Stimulated activated CD4-positive, alpha-beta T cell treated with anti-CD3 and anti-CD28 coated beads, Interleukin-2, amount 100 ng/mL, for 24 hours (primary cell): ENCODE data around the gene FAM3C.

Experiments
- DNase-seq, 2 donors: peaks; one replicate each; pipeline ENCODE4 v3.0.0-alpha.2; 2020

The FAM3C gene

DNA sequence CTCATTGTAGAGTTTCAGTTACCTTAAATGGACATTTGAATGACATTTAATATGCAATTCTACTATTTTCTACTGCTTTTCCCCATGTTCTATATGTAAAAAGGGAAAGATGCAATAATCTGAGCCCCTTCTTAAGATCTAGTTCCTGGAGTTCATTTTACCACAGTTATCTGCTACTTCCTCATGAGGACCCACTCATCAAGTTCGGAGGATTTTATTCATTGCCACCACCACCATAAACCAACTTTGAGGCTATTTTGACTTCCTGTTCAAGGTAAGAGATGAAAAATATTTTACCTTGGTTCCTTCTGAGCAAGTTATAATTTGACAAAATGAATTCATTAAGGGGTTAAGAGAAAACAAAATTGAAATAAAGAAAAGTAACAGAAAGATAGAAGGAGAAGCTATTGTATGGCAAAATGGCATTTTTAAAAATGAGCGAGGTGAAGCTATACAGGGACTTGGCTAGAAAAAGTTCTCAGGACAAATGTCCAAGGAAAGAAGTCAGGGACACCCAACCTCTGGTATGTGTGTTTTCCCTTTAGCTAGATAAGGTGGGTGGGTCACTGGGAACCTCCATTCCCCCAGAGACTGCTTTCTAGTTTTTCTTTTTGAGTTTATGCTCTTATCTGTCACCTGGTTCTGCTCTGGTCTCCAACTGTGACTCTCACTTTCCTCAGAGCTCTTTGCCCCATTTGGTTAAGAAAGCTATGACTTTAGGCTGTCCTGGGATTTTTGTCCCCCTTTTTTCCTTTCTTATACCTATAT, 14.9 kb upstream of the FAM3C start:
- DNase-seq, result no peak

DNA sequence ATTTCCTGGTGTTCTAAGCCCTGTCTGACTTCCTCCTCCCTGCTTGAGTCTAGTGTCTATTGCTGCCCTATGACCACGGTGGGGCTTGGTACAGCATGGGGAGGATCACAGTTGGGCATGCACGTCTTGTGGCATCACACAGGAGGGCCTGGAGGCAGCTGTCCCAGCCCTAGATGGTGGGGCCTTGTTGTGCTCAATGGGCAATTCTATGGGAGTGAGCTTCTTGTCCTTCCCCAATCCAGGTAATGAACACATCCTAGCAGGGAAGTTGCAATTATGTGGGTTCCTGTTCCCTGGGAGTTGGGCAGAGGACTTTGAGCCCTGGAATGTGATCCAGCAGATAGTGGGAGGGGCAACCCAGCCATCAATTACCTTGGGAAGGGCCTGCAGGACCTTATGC, 10.8 kb upstream of the FAM3C start:
- no peak for DNase-seq

DNA sequence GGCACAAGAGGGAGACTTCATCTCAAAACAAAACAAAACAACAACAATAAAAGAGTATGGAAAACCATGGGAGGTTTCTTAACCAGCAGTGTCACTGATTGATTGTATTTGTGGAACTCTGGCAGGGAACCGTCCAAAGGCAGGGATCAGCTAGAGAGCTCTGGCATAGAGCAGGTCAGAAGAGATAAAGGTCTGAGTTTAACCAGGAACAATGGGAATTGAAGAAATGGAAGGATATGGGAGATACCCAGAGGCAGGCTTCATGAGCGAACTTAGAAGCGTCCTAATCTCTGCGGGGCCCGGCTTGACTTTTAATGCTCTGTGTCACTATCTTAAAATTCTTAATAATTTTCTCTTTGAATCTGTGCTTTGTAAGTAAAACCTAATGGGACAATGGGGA, 10.4 kb upstream of the FAM3C start:
- no peak for DNase-seq

DNA sequence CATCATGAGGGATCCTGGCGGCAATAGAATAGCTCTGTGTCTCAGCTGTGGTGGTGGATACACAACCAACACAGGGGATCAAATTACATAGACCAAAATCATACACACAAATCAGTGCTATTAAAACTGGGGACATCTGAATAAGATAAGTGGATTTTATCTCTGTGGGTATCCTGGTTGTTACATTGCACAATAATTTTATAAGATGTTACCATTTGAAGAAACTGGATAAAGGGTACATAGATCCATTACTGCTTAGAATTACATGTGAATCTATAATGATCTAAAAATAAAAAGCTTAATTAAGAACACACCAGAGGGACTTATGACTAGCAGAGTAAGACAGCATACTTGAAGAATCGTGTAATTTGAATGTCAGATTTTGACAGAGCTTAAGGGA, 8.2 kb upstream of the FAM3C start:
- no peak for DNase-seq

DNA sequence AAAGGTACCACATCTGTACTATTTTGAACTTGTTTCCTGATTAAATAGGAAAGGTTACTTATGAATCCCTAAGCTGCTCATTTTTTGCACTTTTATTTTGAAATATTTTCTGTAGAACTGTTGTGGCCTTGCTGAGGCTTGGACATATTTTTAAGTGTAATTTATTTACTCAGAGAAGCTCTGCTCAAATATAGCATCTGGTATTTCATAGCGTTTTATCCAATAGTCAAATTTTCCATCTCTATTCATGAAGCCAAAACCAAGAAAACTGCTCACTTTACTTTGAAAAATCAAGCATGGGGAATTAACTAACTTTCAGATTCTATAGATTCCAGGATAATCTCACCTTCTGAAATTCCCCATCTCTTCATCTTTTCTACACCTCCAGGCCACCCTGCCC, 6.6 kb upstream of the FAM3C start:
- no peak for DNase-seq

DNA sequence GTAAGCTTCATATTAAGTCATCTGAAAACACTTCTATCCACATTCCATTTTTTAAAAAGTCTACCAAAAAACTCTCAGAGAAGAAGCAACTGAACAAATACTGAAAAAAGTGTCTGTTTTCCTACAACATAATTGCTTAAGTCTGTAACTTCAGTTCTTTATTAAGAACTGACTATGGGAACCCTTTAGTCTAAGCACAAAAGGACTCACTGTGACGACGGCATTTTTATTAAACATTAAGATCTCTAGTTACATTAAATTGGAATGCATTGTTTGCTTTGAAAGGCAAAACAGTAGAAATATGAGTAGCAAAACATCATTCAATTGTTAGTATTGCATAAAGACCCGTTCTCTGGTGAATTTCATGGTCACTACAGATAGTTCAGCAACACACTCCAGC, 5.8 kb upstream of the FAM3C start:
- DNase-seq, result no peak

DNA sequence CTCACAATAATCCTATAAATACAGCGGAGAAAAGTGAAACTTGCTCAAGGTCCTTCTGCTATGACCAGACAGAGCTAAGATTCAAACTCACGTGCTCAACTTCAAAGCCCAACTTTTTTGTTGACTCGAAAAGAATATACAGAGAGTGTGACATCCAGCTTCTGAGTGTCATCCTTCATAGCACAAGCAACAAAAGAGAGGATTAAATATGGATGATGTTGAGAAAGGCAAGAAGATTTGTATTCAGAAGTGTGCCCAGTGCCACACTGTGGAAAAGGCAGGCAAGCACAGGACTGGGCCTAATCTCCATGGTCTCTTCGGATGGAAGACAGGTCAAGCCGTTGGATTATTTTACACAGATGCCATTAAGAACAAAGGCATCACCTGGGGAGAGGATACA, 2.1 kb upstream of the FAM3C start:
- no peak for DNase-seq

DNA sequence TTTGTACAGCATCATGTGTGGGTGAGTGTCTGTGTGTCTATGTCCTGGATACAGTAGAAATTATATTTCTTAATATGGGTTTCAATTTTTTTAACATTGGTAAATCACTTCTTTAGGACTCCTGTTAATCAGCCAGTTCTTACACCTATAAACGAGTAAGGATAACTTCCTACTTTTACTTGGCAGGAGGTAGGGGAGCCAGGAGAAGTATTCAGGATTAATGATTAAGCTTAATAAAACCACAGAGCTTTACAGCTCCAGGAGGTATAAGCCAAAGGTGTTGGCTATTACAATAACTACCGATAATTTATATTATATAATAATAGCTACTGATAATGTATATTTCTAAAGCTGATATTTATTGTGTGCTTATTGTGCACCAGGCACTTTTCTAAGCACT, 1.7 kb upstream of the FAM3C start:
- DNase-seq, result no peak

DNA sequence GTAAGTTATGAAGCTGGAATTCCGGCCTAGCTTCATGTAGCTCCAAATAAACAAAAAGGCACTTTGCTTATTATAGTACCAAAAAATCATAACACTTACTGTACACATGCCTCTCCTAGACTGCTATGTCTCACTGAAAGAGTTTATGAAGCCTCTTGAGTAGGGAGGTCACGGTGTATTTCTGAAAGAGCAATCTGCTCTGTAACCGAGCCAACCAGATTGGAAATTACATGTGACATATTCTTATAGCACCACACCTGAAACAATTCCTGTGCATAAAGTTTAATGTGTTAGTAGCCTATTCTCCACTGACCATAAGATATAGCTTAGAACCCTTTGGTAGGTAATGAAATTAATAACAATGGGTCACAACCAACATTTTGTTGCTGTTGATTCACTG, 1.3 kb upstream of the FAM3C start:
- DNase-seq, result no peak

DNA sequence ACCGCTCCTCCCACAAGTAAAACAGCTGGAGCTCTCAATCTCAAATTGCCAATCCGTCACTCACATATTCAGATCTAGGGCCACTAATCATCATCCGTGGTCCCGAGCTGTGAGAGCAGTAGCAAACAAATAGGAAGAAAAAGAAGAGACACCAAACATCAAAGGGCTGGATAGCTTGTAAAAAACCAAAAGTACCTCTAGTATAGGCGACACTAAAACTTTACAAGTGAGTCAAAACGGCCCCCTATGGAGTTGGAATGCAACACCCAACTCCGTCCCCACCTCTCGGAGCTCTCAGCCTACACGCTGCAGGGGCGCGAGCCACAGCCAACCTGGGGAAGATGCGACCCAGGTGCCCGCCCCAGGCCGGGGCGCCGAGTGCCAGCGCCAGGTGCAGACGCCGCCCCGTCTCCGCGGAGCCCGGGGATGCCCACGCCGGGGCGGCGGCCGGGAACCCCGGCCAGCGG, 581 bp downstream of the FAM3C start:
- peak; percentile 55 to 56 for DNase-seq

DNA sequence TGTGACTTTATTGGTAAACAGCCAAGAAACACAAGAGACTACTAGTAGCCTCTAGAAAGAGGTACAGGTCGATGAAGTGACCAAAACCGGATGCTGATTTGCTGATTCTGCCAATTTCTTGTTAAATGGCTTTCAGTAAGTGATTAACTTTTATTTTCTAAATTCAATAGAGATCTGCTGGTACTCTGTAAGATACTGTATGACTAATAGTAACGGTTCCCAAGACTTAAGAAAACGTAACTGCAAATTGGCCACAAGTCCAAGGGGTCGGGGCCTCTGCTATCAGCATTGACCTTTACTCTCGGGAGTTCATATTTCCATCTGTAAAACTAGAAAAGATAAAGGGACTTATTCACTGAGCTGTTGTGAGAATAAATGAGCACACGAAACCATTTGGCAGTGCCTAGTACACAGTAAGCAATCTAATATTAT, 1.4 kb downstream of the FAM3C start:
- no peak for DNase-seq

DNA sequence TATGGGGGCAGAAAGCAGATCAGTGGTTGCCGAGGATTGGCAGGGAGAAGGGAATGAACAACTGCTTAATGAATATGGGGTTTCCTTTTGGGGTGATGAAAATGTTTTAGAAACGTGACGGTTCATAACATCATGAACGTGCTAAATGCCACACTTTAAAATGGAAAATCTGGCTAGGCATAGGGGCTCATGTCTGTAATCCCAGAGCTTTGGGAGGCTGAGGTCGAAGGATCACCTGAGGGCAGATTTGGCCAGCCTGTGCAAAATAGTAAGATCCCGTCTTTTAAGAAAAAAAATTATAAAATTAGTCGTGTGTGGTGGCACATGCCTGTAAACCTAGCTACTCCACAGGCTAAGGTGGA, 3.1 kb downstream of the FAM3C start:
- no peak for DNase-seq

DNA sequence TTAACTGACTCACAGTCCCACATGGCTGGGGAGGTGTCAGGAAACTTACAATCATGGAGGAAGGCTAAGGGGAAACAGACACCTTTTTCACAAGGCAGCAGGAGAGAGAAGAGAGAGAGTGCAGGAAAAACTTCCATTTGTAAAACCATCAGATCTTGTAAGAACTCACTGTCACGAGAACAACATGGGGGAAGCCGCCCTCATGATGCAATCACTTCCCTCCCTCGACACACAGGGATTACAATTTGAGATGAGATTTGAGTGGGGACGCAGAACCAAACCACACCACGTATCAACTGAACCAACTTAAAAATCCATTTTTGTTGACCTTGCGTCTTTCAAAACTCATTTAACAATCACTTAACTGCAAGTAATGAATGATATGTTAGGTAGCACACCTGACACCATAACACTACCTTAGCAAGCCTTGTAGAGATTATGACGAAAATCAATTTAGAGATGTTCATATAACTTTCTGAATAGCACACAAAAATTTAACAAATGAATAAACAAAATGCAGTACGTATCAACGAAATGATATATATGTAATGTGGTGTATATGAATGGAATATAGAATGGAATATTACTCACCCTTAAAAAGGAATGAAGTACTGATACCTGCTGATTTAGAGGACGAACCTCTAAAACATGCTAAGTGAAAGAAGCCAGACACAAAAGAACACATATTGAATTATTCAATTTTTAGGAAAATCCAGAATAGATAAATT, 3.7 kb downstream of the FAM3C start:
- no peak for DNase-seq

DNA sequence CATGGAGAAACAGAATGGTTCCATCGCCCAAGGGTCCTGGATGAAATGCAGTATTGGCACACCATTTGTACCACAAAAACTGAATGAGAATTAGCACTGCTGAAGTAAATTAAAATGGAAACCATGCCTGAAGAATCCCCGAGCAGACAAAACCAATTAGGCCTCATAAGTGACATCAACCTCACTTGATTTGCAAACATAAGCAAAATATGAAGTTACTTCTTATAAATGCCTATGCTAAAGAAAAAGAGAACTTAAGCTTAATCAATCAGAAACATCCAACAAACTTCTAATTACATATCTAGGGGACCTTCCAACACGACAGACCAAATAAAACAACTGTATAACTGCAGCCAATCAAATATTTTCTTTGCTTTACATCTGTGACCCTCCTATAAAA, 4.4 kb downstream of the FAM3C start:
- DNase-seq, result no peak

DNA sequence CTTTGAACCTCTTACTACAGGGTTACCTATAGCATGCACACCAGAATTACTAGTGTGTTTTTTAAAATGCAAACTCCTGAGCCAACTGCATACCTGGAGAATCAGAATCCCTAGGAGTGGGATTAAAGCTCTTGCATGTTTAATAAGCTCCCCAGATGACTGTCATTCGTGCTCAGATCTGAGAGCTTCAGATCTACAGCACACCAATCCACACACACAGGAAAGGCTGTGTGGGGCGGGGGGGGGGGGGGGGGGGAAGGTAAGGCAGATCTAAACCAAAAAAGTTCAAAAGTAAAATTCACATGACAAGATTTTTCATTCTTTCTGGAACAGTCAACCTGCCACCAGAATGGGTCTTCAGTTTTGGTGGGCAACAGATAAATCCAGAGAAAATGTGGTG, 5.5 kb downstream of the FAM3C start:
- no peak for DNase-seq

DNA sequence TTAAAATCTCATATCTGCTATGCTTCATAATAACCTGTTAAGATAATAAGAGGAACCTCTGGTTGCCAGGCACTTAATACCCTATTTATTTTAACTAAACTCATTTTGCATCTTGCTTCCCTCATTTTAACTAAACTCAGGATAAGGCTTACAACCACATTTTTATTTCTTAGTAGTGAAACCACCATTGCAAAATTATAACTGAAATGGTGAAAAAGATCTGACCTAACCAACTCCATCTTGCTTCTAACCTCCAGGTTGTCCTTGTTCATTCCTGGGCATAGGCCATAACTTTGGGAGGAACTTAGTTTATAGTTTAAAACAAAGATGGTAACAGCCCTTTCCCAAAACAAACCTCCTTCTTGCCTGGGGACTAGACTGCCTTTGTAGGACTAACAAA, 6.0 kb downstream of the FAM3C start:
- no peak for DNase-seq

DNA sequence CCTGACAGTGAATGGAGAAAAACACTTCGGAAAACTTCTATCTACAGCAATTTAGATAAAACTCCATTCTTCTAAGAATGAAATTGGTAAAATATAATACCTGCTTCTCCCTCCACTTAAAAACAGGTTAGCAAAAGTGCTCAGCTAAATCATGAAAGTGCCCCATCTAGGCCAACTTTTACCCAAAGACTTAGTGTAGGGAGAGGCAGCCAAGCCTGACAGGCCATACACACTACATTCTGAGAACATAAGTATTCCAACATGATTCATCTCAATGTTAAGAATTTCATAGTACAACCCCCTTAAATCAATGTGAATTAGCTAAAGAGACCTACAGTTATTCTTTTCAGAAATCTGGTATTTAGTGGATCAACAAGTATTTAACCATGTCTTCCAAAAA, 7.2 kb downstream of the FAM3C start:
- DNase-seq, result no peak

DNA sequence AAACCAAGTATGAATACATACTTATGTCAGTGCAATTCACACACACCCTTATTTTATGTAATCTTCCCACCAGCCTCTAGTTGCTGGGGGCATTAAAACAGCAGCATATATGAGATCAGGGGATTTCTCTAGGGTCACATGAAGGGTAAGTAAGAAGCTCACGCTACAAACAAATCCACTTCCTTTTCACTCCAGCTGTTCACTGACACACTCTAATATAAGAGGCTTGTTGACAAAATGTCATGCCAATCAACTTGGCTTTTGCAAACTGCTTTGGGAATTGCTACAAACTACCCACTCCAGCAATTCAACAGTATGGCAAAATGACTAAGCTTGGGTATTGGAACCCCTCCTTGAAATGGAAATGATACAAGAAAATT, 10.3 kb downstream of the FAM3C start:
- no peak for DNase-seq

DNA sequence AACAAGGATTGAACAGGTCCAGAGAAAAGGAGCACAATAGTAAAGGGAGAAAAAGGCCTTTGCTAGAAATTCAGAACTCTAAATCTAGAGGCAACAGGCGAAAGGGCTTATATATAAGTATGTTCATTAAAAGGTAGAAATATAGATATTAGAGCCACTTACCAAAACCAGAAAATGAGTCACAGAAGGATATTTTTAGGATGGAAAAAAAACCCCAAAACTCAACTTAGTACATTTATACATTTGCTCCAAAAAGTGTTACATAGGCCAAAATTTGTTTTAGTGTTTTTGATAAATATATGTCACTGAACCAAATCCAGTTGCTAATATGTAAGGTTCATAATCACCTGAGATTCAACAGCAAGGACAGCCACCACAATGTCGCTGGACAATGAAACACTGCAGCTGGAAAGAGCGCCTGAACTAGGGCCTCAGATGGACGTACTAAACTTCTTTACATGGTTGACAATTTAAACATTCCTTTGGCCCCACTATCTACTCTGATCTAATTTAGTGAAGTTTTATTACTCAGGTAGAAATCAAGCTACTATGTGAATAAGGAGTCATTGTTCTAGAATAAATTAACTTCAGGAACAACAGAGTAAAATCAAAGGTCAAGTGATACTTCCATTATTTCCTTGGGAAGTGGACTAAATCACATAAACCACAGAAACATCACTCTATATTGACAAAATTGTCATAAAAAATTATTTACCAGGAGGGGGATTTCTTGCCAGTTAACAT, 10.9 kb downstream of the FAM3C start:
- DNase-seq, result no peak

DNA sequence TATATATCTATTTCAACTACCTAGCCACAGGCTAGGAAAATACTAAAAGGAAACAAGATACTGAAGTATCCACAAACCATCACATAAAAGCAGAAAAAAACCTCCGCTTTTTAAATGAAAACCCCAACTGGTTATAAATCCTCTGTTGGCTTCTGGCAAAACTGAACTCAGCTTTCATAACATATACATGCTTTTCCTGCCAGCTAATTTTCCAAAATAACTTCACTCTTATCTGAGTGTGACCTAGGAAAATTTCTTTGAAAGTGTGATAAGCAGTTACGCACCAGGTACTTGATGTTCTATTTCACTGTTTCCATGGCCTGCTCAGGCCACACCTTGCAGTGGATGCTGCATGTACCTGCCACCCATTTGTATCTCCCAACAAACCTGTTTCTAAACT, 11.8 kb downstream of the FAM3C start:
- no peak for DNase-seq

DNA sequence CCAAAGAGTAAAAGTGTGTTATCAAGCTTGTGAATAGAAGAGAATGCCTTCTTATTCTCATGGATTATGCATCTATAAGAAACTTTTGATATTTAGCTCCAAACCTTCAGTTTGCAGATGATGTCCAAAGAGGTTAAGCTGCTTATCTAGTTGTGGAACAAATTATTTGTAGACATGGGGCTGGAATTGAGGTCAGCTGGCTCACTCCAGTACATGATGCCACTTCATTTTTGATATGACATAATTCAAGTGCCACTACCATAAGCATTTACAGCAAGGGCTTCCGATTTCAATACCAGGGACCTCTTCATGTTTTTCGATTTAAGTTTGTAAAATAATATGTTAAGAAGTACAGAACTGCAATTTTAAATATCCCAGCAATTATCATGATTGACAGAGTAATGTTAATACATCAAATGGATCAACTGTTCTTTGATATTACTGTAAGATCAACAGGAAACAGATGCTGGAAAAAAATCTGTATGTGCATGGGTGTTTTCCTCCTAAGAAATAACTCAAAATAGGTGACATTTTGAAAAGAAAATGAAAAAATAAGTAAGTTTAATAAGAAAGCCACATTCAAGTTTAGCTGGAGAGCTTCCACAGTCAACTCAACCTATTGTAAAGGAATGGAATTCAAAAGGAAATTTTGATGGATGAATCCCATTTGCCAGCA, 12.7 kb downstream of the FAM3C start:
- no peak for DNase-seq

DNA sequence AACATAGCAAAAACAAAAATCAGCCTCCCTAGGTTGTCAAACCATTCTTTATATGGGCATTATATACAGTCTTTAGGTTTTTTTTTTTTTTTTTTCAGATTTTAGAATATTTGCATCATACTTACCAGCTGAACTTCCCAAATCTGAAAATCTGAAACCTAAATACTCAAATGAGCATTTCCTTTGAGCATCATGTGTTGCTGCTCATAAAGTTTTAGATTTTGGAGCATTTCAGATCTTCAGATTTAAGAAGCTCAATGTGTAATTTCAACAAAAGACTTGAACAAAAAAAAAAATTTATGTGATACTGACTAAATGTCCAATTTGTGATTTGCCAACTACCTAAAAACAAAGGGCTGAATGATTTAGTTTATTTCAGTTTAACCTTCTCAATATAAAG, 13.6 kb downstream of the FAM3C start:
- DNase-seq, result no peak

DNA sequence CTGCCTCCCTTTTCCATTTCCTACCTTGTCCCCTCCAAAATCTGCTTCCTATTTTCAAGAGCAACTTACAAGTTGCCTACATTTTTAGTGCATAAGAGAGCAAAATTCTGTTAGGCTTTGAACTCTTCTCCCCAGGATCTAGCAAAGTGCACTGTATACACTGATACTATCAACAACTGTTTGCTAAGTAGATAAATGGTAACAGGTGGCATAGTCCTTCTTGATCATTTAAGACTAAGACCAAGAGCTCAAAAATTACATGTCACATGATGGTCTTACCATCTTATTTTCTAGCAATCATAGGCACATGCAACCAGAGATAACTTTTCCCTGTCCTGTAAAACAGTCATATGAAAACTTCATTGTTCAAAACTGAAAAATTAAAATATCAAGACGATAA, 16.2 kb downstream of the FAM3C start:
- no peak for DNase-seq

DNA sequence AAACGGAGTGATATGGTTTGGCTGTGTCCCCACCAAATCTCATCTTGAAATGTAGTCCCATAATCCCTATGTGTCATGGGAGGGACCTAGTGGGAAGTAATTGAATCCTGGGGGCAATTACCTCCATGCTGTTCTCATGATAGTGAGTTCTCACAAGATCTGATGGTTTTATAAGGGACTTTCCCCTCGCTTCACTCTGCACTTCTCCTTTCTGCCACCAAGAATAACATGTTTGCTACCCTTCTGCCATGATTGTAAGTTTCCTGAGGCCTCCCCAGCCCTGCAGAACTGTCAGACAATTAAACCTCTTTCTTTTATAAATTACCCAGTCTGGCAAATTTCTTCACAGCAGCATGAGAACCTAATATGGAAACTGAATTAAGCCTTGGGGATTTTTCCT, 19.1 kb downstream of the FAM3C start:
- DNase-seq, result no peak
